ENCODE results near the gene FBXO11.

DNA sequence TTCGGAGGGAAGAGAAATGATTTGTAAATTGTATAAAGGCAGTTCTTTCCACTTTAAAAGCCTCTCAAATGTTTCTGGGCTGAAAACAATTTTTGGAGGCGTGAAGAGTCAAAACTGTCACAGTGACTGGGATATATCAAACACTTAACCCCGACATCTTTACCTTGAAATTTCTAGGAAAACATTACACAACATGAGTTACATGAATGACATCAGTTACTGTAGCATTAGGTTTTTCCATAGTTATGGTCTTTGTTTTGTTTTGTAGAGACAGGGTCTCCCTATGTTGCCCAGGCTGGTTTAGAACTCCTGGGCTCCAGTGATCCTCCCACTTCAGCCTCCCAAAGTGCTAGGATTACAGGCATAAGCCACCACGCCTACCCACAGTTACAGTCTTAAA lies 97.7 kb downstream of the FBXO11 start:
- no peak for TF ChIP-seq TAF1 (IDR thresholded peaks at IDR 0.05; ENCODE audit: borderline replicate concordance, insufficient read depth, low read length)
- no peak for TF ChIP-seq POLR2AphosphoS5 (IDR thresholded peaks at IDR 0.05; ENCODE audit: low read depth, low read length)
- no peak for TF ChIP-seq SIN3A (IDR thresholded peaks at IDR 0.05; ENCODE audit: borderline replicate concordance, insufficient read depth, low read length)
- TF ChIP-seq, protein P1, sequence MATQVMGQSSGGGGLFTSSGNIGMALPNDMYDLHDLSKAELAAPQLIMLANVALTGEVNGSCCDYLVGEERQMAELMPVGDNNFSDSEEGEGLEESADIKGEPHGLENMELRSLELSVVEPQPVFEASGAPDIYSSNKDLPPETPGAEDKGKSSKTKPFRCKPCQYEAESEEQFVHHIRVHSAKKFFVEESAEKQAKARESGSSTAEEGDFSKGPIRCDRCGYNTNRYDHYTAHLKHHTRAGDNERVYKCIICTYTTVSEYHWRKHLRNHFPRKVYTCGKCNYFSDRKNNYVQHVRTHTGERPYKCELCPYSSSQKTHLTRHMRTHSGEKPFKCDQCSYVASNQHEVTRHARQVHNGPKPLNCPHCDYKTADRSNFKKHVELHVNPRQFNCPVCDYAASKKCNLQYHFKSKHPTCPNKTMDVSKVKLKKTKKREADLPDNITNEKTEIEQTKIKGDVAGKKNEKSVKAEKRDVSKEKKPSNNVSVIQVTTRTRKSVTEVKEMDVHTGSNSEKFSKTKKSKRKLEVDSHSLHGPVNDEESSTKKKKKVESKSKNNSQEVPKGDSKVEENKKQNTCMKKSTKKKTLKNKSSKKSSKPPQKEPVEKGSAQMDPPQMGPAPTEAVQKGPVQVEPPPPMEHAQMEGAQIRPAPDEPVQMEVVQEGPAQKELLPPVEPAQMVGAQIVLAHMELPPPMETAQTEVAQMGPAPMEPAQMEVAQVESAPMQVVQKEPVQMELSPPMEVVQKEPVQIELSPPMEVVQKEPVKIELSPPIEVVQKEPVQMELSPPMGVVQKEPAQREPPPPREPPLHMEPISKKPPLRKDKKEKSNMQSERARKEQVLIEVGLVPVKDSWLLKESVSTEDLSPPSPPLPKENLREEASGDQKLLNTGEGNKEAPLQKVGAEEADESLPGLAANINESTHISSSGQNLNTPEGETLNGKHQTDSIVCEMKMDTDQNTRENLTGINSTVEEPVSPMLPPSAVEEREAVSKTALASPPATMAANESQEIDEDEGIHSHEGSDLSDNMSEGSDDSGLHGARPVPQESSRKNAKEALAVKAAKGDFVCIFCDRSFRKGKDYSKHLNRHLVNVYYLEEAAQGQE (IDR thresholded peaks at IDR 0.05; ENCODE audit: insufficient read depth in 1 of 2, low read depth in 2 of 2, low read length in 2 of 2), result no peak
